Dendritic cell treated with granulocyte-macrophage colony-stimulating factor and Interleukin-4, amounts not matched to agents 40 ng/mL and 50 ng/mL, for 4 days (primary cell): ENCODE data around the gene ANKRD34C.
"Not testable (repeated sequence)": the region's sequence is repeated elsewhere in the genome, so short reads cannot be mapped to it uniquely, and the experiment has no call there.

Experiments used
- H3K27ac Mint-ChIP-seq: one replicate; pipeline ENCODE4 v1.8.0; 2022; ENCODE audit warnings: mild to moderate bottlenecking, mixed read lengths
- H3K27me3 Mint-ChIP-seq: one replicate; pipeline ENCODE4 v1.8.0; 2022; ENCODE audit warnings: mild to moderate bottlenecking, mixed read lengths
- H3K36me3 Mint-ChIP-seq: one replicate; pipeline ENCODE4 v1.8.0; 2022; ENCODE audit warnings: low read depth, mixed read lengths
- H3K4me1 Mint-ChIP-seq: one replicate; pipeline ENCODE4 v1.8.0; 2022; ENCODE audit warnings: low read depth, mixed read lengths
- H3K4me3 Mint-ChIP-seq: one replicate; pipeline ENCODE4 v1.8.0; 2022; ENCODE audit warnings: mild to moderate bottlenecking, moderate library complexity, mixed read lengths
- H3K9me3 Mint-ChIP-seq: one replicate; pipeline ENCODE4 v1.8.0; 2022; ENCODE audit warnings: mixed read lengths
- intact Hi-C: fragments of 100-400 bp; cut with micrococcal nuclease; formaldehyde crosslinking; loops from one replicate; pipeline ENCODE4 v1.15.0; 2022

Gene ANKRD34C

GRCh38 chr15:79296583-79296982 is 14.1 kb downstream of the ANKRD34C start:
- Mint-ChIP-seq H3K27me3 (peaks cover 35% of the 10 kb centered on the region), H3K36me3 (no peaks in the 10 kb centered on the region), H3K27ac (no peak overlapping the region), H3K4me3 (no peak overlapping the region), H3K4me1 (no peaks in the 10 kb centered on the region), H3K9me3 (no peaks in the 10 kb centered on the region)
- intact Hi-C loops, result no loop called here

- H3K36me3 Mint-ChIP-seq, result no peaks in the 10 kb centered on the region
- peaks cover 45% of the 10 kb centered on the region for H3K27me3 Mint-ChIP-seq
- H3K4me1 Mint-ChIP-seq, result no peaks in the 10 kb centered on the region
- H3K27ac Mint-ChIP-seq, result no peak overlapping the region
- no peak overlapping the region for H3K4me3 Mint-ChIP-seq
- intact Hi-C loops, result no loop called here
- H3K9me3 Mint-ChIP-seq, result no peaks in the 10 kb centered on the region
These were observed 16.8 kb downstream of the ANKRD34C start for GRCh38 chr15:79299126-79299840.

- intact Hi-C loops, result no loop called here
- Mint-ChIP-seq H3K9me3 (no peaks in the 10 kb centered on the region), H3K27me3 (peaks cover 44% of the 10 kb centered on the region)
These were observed 17.3 kb downstream of the ANKRD34C start for GRCh38 chr15:79299841-79300235.

GRCh38 chr15:79307251-79307650 is 24.7 kb downstream of the ANKRD34C start:
- peaks cover 14% of the 10 kb centered on the region for H3K4me1 Mint-ChIP-seq
- H3K9me3 Mint-ChIP-seq, result no peaks in the 10 kb centered on the region
- no peak overlapping the region for H3K27ac Mint-ChIP-seq
- intact Hi-C loops, result no loop called here
- H3K36me3 Mint-ChIP-seq, result peaks cover 9% of the 10 kb centered on the region
- H3K4me3 Mint-ChIP-seq, result no peak overlapping the region
- peaks cover 22% of the 10 kb centered on the region for H3K27me3 Mint-ChIP-seq

More at GRCh38 chr15:79299841-79300235, 17.3 kb downstream of the ANKRD34C start:
- Mint-ChIP-seq H3K4me1 (no peaks in the 10 kb centered on the region), H3K36me3 (no peaks in the 10 kb centered on the region), H3K27ac (no peak overlapping the region), H3K4me3 (no peak overlapping the region)

GRCh38 chr15:79308874-79309273 is 26.4 kb downstream of the ANKRD34C start:
- intact Hi-C loops, result no loop called here
- peaks cover 18% of the 10 kb centered on the region for H3K36me3 Mint-ChIP-seq
- H3K27ac Mint-ChIP-seq, result no peak overlapping the region
- peaks cover 16% of the 10 kb centered on the region for H3K27me3 Mint-ChIP-seq
- H3K9me3 Mint-ChIP-seq, result no peaks in the 10 kb centered on the region
- peaks cover 21% of the 10 kb centered on the region for H3K4me1 Mint-ChIP-seq
- no peak overlapping the region for H3K4me3 Mint-ChIP-seq

- no peaks in the 10 kb centered on the region for H3K9me3 Mint-ChIP-seq
- H3K4me3 Mint-ChIP-seq, result peak overlapping the region; percentile 89
- peak overlapping the region; percentile 66 for H3K27ac Mint-ChIP-seq
- peaks cover 7% of the 10 kb centered on the region for H3K27me3 Mint-ChIP-seq
- peaks cover 21% of the 10 kb centered on the region for H3K4me1 Mint-ChIP-seq
- intact Hi-C loops, result no loop called here
- peaks cover 36% of the 10 kb centered on the region for H3K36me3 Mint-ChIP-seq
These were observed 28.1 kb downstream of the ANKRD34C start for GRCh38 chr15:79310612-79310984.

- Mint-ChIP-seq H3K27ac (peak within 1 kb of the TSS; percentile 66), H3K9me3 (no peaks in the 10 kb centered on the region), H3K36me3 (peaks cover 42% of the 10 kb centered on the region), H3K4me3 (peak within 1 kb of the TSS; percentile 89), H3K4me1 (peaks cover 21% of the 10 kb centered on the region), H3K27me3 (peaks cover 3% of the 10 kb centered on the region)
- intact Hi-C loops, result no loop called here
These were observed 28.7 kb downstream of the ANKRD34C start, which contains the start of gene TMED3 for GRCh38 chr15:79310985-79311900. Gene TMED3 (plus strand): TSS chr15:79311112. CDS start chr15:79311250, 138 bp downstream.

- H3K27ac Mint-ChIP-seq, result peak overlapping the region; percentile 66
- H3K36me3 Mint-ChIP-seq, result peaks cover 50% of the 10 kb centered on the region
- no peaks in the 10 kb centered on the region for H3K9me3 Mint-ChIP-seq
- peaks cover 29% of the 10 kb centered on the region for H3K4me1 Mint-ChIP-seq
- H3K4me3 Mint-ChIP-seq, result peak overlapping the region; percentile 89
- peaks cover 3% of the 10 kb centered on the region for H3K27me3 Mint-ChIP-seq
- intact Hi-C loops, result no loop called here
These were observed 29.5 kb downstream of the ANKRD34C start for GRCh38 chr15:79311901-79312553.

- no peak overlapping the region for H3K4me3 Mint-ChIP-seq
- H3K9me3 Mint-ChIP-seq, result no peaks in the 10 kb centered on the region
- no peak overlapping the region for H3K27ac Mint-ChIP-seq
- peaks cover 31% of the 10 kb centered on the region for H3K4me1 Mint-ChIP-seq
- H3K36me3 Mint-ChIP-seq, result peaks cover 71% of the 10 kb centered on the region
- intact Hi-C loops, result no loop called here
- peaks cover 3% of the 10 kb centered on the region for H3K27me3 Mint-ChIP-seq
These were observed 31.7 kb downstream of the ANKRD34C start for GRCh38 chr15:79314186-79314585.

- Mint-ChIP-seq H3K36me3 (peaks cover 78% of the 10 kb centered on the region), H3K4me3 (no peak overlapping the region), H3K27me3 (peaks cover 3% of the 10 kb centered on the region), H3K9me3 (no peaks in the 10 kb centered on the region), H3K4me1 (peaks cover 31% of the 10 kb centered on the region), H3K27ac (no peak overlapping the region)
- intact Hi-C loops, result no loop called here
These were observed 32.3 kb downstream of the ANKRD34C start for GRCh38 chr15:79314811-79315210.

- Mint-ChIP-seq H3K4me1 (peaks cover 26% of the 10 kb centered on the region), H3K9me3 (no peaks in the 10 kb centered on the region), H3K27ac (no peak overlapping the region), H3K36me3 (peaks cover 83% of the 10 kb centered on the region), H3K4me3 (no peak overlapping the region), H3K27me3 (no peaks in the 10 kb centered on the region)
- intact Hi-C loops, result no loop called here
These were observed 33.3 kb downstream of the ANKRD34C start for GRCh38 chr15:79315623-79316328.

GRCh38 chr15:79316864-79317263 is 34.3 kb downstream of the ANKRD34C start:
- peaks cover 20% of the 10 kb centered on the region for H3K4me1 Mint-ChIP-seq
- no peaks in the 10 kb centered on the region for H3K9me3 Mint-ChIP-seq
- no peak overlapping the region for H3K27ac Mint-ChIP-seq
- peaks cover 86% of the 10 kb centered on the region for H3K36me3 Mint-ChIP-seq
- no peak overlapping the region for H3K4me3 Mint-ChIP-seq
- intact Hi-C loops, result no loop called here
- H3K27me3 Mint-ChIP-seq, result no peaks in the 10 kb centered on the region

- Mint-ChIP-seq H3K4me1 (peaks cover 23% of the 10 kb centered on the region), H3K36me3 (peaks cover 90% of the 10 kb centered on the region)
- intact Hi-C loops, H3K27me3 Mint-ChIP-seq, H3K27ac Mint-ChIP-seq, H3K4me3 Mint-ChIP-seq, H3K9me3 Mint-ChIP-seq: not testable (repeated sequence)
These were observed 37.5 kb downstream of the ANKRD34C start for GRCh38 chr15:79319973-79320372.
